IPS-NIHi7 (cell line): ENCODE measurements around the gene FRAS1.

Experiments
- DNase-seq: peaks from one replicate; pipeline ENCODE4 v3.0.0; 2012; ENCODE audit warnings: mixed read lengths; ENCODE audit errors: extremely low spot score

The FRAS1 gene

GRCh38 chr4:78362310-78362709, 305.2 kb downstream of the FRAS1 start:
- no peak for DNase-seq

DNA sequence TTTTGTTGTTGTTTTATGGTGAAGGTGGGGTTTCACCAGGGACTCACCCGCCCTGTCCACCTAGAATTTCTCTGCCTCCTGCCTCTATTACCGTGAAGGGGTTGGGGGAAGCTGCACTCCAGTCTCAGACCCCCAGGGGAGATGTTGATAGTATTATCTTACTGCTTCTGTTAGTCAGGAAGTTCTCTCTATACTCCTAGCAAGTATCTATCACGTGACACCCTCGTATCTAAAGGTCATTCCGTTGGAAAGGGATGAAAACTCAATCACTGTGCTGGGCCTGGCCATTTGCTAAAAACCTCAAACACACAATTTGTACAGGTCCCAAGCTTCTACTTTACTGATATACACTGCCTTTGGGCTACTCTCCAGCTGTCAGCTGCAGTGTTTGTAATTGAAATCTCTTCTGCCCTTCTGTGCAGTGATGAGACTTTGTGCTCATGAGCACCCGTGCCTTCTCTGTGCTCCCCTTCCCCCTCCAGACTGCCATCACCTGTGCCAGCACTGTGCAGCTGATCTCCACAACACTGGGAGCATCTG, 306.0 kb downstream of the FRAS1 start:
- no peak for DNase-seq

- DNase-seq = peak; percentile 69
Observed at GRCh38 chr4:78369679-78370078, 312.6 kb downstream of the FRAS1 start.

GRCh38 chr4:78370631-78371372, 313.7 kb downstream of the FRAS1 start:
- no peak for DNase-seq

DNA sequence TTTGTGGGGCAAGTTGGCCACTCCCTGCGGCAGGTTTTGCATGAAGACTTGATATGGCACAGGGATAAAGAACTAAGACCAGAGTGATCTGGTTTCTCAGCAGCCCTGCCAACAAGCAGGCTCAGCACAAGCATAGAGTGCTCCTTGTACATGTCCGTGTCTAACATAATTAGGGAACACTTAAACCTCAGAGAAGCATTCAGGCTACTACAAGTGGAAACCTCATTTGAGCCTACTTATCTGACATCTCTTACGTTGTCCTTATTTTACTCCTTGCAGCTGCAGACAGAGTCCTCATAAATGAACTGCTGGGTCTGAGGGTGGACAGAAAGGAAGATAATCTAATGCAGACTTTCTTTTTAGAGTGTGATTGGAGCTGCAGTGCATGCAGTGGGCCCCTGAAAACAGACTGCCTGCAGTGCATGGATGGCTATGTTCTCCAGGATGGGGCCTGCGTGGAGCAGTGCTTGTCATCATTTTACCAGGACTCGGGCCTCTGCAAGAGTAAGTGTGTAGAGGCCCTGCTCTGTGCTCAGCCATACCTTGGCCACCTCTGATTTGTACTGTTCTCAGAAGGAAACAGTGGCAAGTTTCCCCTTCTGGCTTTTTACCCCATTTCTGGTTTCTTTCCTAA, 315.3 kb downstream of the FRAS1 start:
- DNase-seq = no peak

DNA sequence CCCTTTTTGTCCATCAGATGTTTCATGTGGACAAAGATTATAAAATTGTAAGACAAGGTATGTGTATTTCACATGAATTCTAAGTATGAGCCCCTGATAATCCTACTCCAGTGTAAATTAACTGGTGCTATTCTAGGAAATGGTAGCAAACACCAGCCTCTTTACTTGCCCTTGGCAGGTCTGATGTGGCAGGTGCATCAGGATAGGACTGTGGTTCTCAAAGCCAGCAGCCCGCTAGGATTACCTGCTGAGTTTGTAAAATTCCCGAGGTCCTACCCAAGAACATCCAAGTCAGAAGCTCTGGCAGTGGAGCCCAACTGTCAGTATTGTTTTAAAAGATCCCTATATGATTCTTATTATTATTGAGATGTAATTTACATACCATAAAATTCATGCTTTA, 320.4 kb downstream of the FRAS1 start:
- no peak for DNase-seq

- no peak for DNase-seq
Observed at GRCh38 chr4:78379040-78379439, 321.9 kb downstream of the FRAS1 start.

DNA sequence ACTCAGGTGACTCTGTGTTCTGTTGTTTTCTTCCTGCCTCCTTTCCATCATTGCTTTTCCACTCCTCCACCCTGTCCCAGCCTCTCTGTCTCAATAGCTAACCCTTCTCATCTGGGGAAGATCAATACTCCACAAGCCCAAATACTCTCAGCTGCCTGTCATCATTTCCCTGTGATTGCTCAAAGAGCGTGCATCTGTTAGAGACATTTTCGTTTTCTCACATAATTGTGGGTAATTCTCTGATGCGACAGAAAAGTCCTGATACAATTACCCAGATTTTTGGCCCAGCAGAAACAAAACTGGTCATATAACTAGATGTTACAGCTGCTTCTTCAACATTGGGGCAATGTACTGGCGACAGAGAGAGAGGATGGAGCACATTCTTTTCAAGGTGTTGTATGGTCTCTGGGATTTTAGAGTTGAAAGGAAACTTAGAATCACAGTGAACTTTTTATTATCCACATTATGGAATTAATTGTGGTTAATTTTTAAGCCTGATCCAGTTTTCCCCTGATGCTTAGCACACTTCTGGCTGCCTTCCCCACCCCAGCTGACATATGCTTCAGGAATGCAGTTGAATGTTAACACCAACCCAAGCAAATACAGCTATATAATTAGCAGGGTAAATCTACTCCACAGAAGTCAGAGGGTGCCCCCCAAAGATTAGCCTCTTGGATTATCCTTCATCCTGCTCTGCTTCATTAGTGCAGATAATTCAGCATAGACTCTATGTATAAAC, 323.0 kb downstream of the FRAS1 start:
- DNase-seq = no peak

- no peak for DNase-seq
Observed at GRCh38 chr4:78386679-78387078, 329.6 kb downstream of the FRAS1 start.

DNA sequence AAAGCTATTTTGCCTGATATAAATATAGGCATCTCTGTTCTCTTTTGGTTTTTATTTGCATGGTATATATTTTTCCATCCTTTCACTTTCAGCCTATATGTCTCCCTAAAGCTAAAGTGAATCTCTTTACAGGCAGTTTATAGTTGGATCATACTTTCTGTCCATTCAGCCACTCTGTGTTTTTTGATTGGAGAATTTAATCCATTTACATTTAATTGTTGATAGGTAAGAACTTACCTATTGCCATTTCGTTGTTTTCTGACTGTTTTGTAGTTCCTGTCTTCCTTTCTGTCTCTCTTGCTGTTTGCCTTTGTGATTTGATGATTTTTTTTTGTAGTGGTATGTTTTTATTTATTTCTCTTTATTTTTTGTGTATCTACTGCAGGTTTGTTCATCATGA, 338.5 kb downstream of the FRAS1 start:
- no peak for DNase-seq

DNA sequence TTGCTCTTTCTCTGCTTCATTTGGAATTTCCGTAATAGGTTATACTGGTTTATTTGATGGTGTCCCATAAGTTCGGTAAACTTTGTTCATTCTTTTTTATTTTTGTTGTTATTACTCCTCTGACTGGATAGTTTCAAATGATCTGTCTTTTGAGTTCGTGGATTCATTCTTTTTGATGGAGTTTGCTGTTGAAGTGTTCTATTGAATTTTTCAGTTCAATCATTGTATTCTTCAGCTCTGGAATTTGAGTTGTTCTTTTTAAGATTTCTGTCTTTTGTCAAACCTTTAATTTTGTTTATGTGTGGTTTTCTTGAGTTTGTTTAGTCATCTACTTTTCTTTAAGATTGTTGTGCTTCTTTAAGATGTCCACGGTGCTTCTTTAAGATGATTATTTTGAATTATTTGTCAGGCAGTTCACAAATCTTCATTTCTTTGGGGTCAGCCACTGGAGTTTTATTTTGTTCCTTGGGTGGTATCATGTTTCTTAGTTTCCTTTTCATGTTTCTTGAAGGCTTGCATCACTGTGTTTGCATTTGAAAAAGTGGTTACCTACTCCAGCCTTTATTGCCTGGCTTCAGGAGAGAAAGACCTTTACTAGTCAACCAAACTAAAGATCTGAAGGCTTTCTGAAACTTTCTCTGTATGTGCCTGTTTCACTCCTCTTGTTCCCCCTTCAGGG, 339.6 kb downstream of the FRAS1 start:
- no peak for DNase-seq

DNA sequence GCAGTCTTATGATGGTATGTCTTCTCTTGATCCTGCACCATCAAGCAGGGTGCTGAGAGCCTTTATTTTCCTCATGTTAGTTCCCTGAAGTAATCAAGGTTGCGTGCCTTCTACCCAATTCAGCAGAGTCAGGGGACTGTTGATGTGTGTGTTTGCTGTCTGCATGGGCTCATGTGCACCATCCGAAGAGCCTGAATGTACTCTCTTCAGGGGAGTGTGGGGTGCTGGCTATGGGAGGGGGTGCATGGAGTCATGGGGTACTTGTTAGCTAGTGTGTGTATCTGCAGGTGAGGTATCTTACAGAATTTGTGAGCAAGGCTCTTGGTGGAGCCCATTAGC, 340.1 kb downstream of the FRAS1 start:
- DNase-seq = no peak

DNA sequence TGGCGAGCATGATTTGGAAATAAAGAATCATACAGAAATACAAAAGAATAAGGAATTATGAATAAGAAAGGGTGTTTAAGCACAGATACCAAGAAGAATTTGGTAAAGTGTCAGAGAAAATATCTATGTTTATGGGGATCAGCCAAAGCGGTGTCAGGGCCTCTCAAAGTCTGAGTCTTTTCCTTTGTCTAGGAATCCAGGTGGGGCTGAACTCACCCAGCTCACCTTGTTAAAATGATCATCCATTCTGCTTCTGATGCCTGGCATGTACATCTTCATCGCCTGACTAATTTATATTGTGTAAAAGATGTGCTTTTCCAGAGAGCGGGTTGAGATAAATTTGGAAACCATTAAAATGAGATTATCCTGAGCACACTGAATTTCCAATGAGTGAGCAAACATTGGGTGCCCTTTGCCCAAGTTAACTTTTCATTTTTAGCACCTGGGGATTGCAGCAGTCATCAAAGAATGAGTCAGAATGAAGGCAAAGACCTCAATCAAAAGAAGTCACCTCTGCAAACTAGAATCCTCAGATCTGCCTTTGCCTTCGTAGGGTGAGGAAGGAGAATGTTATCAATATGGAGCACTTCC, 352.6 kb downstream of the FRAS1 start:
- no peak for DNase-seq

- DNase-seq = no peak
Observed at GRCh38 chr4:78410225-78410624, 353.1 kb downstream of the FRAS1 start.

DNA sequence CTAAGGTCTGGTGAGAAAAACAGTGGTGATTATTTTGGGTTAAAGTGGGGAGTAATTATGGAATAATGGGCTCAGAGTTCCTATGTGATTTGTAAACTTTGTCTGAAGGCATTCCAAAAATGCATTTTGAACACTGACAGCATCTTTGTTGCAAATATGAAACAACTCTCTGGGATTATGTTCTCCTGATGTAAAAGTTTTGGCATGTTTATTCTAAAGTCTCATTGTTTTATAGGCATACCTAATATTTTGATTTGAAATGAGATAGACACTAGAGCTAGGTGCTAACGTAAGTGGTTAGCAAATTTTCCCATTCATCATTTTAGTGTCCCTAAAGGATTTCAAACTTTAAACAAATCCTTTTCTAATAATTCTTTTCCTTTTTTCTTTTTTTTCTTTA, 353.6 kb downstream of the FRAS1 start:
- no peak for DNase-seq

- DNase-seq = no peak
Observed at GRCh38 chr4:78414116-78414515, 357.0 kb downstream of the FRAS1 start.

DNA sequence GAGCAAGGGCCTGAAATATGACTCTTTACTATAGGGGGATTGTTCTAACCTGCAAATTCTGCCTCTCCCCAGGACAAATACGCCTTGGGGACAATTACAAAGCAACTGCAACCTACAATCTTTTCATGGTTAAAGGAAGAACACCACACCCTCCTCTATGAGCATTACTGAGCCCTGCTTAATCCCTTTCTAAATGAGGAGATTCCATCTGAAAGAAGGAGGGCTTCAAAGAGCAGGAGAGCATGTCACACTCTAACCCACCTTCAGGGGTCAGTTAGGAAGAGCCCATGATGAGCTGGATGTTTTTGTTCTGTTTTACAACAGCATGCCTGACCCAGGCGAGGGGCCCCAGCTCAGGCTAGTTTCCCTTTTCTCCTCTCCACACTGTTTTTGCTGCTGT, 360.5 kb downstream of the FRAS1 start:
- DNase-seq = peak; percentile 33

- no peak for DNase-seq
Observed at GRCh38 chr4:78418406-78418805, 361.3 kb downstream of the FRAS1 start.

GRCh38 chr4:78423790-78424189, 366.7 kb downstream of the FRAS1 start:
- DNase-seq = no peak

GRCh38 chr4:78424461-78424860, 367.3 kb downstream of the FRAS1 start:
- DNase-seq = no peak

DNA sequence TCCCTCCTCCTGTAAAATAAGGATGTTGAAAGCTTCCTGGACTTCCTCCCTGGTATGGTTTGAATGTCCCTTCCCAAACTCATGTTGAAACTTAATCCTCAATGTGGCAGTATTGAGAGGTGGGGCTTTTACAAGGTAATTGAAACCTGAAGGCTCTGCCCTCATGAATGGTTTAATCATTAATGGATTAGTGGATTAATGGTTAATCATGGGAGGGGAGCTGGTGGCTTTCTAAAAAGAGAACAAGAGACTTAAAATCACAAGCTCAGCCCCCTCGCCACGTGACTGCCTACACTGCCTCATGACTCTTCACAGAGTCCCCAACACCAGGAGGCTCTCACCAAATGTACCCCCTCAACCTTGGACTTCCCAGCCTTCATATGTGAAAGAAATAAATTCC, 369.8 kb downstream of the FRAS1 start:
- no peak for DNase-seq

- DNase-seq = no peak
Observed at GRCh38 chr4:78428996-78429395, 371.9 kb downstream of the FRAS1 start.
